Measurements from ENCODE around the gene PRF1. TPM values are rescaled to one million over a fixed set of nuclear protein-coding genes. Genes with fewer than 3 reads are reported as not detected.

The PRF1 gene
- total RNA-seq, 1 donor from 2014 or later, result 2.1 TPM

DNA sequence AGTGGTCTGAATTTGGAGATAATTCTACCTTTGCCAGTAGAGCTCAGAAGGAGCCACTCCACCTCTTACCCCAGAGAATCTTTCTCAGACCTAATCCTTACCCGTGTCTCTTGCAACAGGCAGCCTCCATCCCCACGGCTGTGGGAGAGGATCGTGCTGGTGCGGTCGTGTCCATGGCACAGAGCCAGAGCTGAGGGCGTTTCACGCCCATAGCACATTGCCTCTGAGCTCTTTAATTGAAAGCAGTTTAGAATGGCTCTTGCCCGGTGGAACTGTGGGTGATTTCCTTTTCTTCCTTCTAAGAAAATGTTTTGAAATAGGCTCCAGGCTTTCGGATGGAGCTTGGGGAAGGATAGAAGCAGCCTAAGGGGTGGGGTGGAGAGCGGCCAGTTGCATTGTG, 41.5 kb downstream of the PRF1 start:
- peak overlapping the region in 1 of 3 donors; percentile 33 for H3K9ac ChIP-seq (ENCODE audit: low read depth in 1 of 3, low read length in 3 of 3)
- no peak overlapping the region for H3K4me3 ChIP-seq (ENCODE audit: low read length in 3 of 3)
- no peak overlapping the region for H3K27ac ChIP-seq (ENCODE audit: low read depth, low read length)
- H3K27me3 ChIP-seq (ENCODE audit: control insufficient read depth in 3 of 3, insufficient read depth in 3 of 3, low read length in 3 of 3), result no peaks in the 10 kb centered on the region
- H3K9me3 ChIP-seq (ENCODE audit: control insufficient read depth in 3 of 3, low read length in 3 of 3), result no peaks in the 10 kb centered on the region
- peaks cover 0 to under 1% (median 0%) of the 10 kb centered on the region in 3 donors for H3K36me3 ChIP-seq (ENCODE audit: control insufficient read depth in 3 of 3, insufficient read depth in 3 of 3, low read length in 3 of 3)
- H3K4me1 ChIP-seq (ENCODE audit: control insufficient read depth in 3 of 3, insufficient read depth in 3 of 3, low read length in 3 of 3), result peaks cover 13 to 25% (median 19%) of the 10 kb centered on the region in 3 donors

GRCh38 chr10:70560511-70560941, 42.0 kb downstream of the PRF1 start:
- H3K4me3 ChIP-seq (ENCODE audit: low read length in 3 of 3), result no peak overlapping the region
- no peak overlapping the region for H3K27ac ChIP-seq (ENCODE audit: low read depth, low read length)
- peaks cover 13 to 25% (median 19%) of the 10 kb centered on the region in 3 donors for H3K4me1 ChIP-seq (ENCODE audit: control insufficient read depth in 3 of 3, insufficient read depth in 3 of 3, low read length in 3 of 3)
- no peak overlapping the region for H3K9ac ChIP-seq (ENCODE audit: low read depth in 1 of 3, low read length in 3 of 3)
- H3K9me3 ChIP-seq (ENCODE audit: control insufficient read depth in 3 of 3, low read length in 3 of 3), result no peaks in the 10 kb centered on the region
- H3K36me3 ChIP-seq (ENCODE audit: control insufficient read depth in 3 of 3, insufficient read depth in 3 of 3, low read length in 3 of 3), result no peaks in the 10 kb centered on the region
- H3K27me3 ChIP-seq (ENCODE audit: control insufficient read depth in 3 of 3, insufficient read depth in 3 of 3, low read length in 3 of 3), result no peaks in the 10 kb centered on the region

DNA sequence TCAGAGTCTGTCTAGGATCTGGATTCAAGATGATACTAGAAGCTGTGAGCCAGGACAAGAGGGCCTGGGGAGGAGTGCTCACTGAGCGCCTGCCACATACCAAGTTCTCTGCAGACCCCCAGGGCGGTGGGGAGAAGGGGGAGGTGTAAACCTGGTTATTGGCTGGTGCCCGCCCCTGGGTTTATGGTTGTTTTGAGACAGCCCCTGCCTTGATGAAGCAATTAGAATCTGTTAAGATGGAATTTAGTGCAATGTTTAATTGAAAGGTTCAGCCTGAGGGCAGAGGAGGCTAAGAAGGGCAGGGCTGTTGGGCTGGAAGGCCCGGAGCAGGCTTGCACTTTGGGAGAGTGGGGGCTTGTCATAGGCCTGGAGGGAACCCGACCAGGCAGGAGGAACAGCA, 42.7 kb downstream of the PRF1 start:
- H3K9ac ChIP-seq (ENCODE audit: low read depth in 1 of 3, low read length in 3 of 3), result no peak overlapping the region
- H3K4me1 ChIP-seq (ENCODE audit: control insufficient read depth in 3 of 3, insufficient read depth in 3 of 3, low read length in 3 of 3), result peaks cover 13 to 25% (median 19%) of the 10 kb centered on the region in 3 donors
- H3K27me3 ChIP-seq (ENCODE audit: control insufficient read depth in 3 of 3, insufficient read depth in 3 of 3, low read length in 3 of 3), result no peaks in the 10 kb centered on the region

GRCh38 chr10:70558871-70559810, 43.4 kb downstream of the PRF1 start:
- H3K9me3 ChIP-seq (ENCODE audit: control insufficient read depth in 3 of 3, low read length in 3 of 3), result no peaks in the 10 kb centered on the region
- H3K4me3 ChIP-seq (ENCODE audit: low read length in 3 of 3), result peak overlapping the region in 1 of 3 donors; percentile 25
- peak overlapping the region in 1 of 3 donors; percentile 50 for H3K9ac ChIP-seq (ENCODE audit: low read depth in 1 of 3, low read length in 3 of 3)
- H3K27ac ChIP-seq (ENCODE audit: low read depth, low read length), result no peak overlapping the region
- H3K27me3 ChIP-seq (ENCODE audit: control insufficient read depth in 3 of 3, insufficient read depth in 3 of 3, low read length in 3 of 3), result no peaks in the 10 kb centered on the region
- H3K36me3 ChIP-seq (ENCODE audit: control insufficient read depth in 3 of 3, insufficient read depth in 3 of 3, low read length in 3 of 3), result no peaks in the 10 kb centered on the region
- peaks cover 13 to 25% (median 19%) of the 10 kb centered on the region in 3 donors for H3K4me1 ChIP-seq (ENCODE audit: control insufficient read depth in 3 of 3, insufficient read depth in 3 of 3, low read length in 3 of 3)

More for the DNA sequence above, 42.7 kb downstream of the PRF1 start:
- H3K27ac ChIP-seq (ENCODE audit: low read depth, low read length), result no peak overlapping the region
- no peaks in the 10 kb centered on the region for H3K36me3 ChIP-seq (ENCODE audit: control insufficient read depth in 3 of 3, insufficient read depth in 3 of 3, low read length in 3 of 3)
- H3K9me3 ChIP-seq (ENCODE audit: control insufficient read depth in 3 of 3, low read length in 3 of 3), result no peaks in the 10 kb centered on the region
- H3K4me3 ChIP-seq (ENCODE audit: low read length in 3 of 3), result no peak overlapping the region

- H3K27ac ChIP-seq (ENCODE audit: low read depth, low read length), result no peak overlapping the region
- H3K9me3 ChIP-seq (ENCODE audit: control insufficient read depth in 3 of 3, low read length in 3 of 3), result no peaks in the 10 kb centered on the region
- H3K36me3 ChIP-seq (ENCODE audit: control insufficient read depth in 3 of 3, insufficient read depth in 3 of 3, low read length in 3 of 3), result no peaks in the 10 kb centered on the region
- H3K9ac ChIP-seq (ENCODE audit: low read depth in 1 of 3, low read length in 3 of 3), result no peak overlapping the region
- peaks cover 13 to 25% (median 19%) of the 10 kb centered on the region in 3 donors for H3K4me1 ChIP-seq (ENCODE audit: control insufficient read depth in 3 of 3, insufficient read depth in 3 of 3, low read length in 3 of 3)
- H3K4me3 ChIP-seq (ENCODE audit: low read length in 3 of 3), result no peak overlapping the region
- H3K27me3 ChIP-seq (ENCODE audit: control insufficient read depth in 3 of 3, insufficient read depth in 3 of 3, low read length in 3 of 3), result no peaks in the 10 kb centered on the region
Observed at GRCh38 chr10:70558295-70558694, 44.2 kb downstream of the PRF1 start.

DNA sequence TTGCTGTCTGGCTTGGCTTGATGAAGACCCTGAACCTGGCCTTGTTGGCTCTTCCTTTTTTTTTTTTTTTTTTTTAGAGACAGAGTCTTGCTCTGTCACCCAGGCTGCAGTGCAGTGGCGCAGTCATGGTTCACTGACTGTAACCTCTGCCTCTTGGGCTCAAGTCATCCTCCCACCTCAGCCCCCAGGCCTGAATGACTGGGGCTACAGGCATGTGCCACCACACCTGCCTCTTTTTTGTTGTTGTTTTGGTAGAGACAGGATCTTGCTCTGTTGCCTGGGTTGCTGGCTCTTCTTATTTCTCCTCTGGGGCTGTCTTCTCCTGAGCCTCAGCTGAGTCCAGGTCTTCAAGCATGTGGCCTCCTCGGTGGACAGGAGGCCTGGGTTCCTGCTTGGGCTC, 44.7 kb downstream of the PRF1 start:
- Histone ChIP-seq H3K4me3 (ENCODE audit: low read length in 3 of 3) (no peak overlapping the region), H3K9ac (ENCODE audit: low read depth in 1 of 3, low read length in 3 of 3) (no peak overlapping the region), H3K4me1 (ENCODE audit: control insufficient read depth in 3 of 3, insufficient read depth in 3 of 3, low read length in 3 of 3) (peaks cover 13 to 25% (median 19%) of the 10 kb centered on the region in 3 donors), H3K9me3 (ENCODE audit: control insufficient read depth in 3 of 3, low read length in 3 of 3) (no peaks in the 10 kb centered on the region), H3K27ac (ENCODE audit: low read depth, low read length) (no peak overlapping the region), H3K36me3 (ENCODE audit: control insufficient read depth in 3 of 3, insufficient read depth in 3 of 3, low read length in 3 of 3) (peaks cover 0 to 1% (median 0%) of the 10 kb centered on the region in 3 donors), H3K27me3 (ENCODE audit: control insufficient read depth in 3 of 3, insufficient read depth in 3 of 3, low read length in 3 of 3) (no peaks in the 10 kb centered on the region)

GRCh38 chr10:70557086-70557845, 45.3 kb downstream of the PRF1 start:
- H3K27me3 ChIP-seq (ENCODE audit: control insufficient read depth in 3 of 3, insufficient read depth in 3 of 3, low read length in 3 of 3), result no peaks in the 10 kb centered on the region
- no peaks in the 10 kb centered on the region for H3K9me3 ChIP-seq (ENCODE audit: control insufficient read depth in 3 of 3, low read length in 3 of 3)
- H3K4me1 ChIP-seq (ENCODE audit: control insufficient read depth in 3 of 3, insufficient read depth in 3 of 3, low read length in 3 of 3), result peaks cover 13 to 25% (median 19%) of the 10 kb centered on the region in 3 donors
- H3K27ac ChIP-seq (ENCODE audit: low read depth, low read length), result no peak overlapping the region
- peaks cover 0 to 2% (median 0%) of the 10 kb centered on the region in 3 donors for H3K36me3 ChIP-seq (ENCODE audit: control insufficient read depth in 3 of 3, insufficient read depth in 3 of 3, low read length in 3 of 3)
- no peak overlapping the region for H3K9ac ChIP-seq (ENCODE audit: low read depth in 1 of 3, low read length in 3 of 3)
- H3K4me3 ChIP-seq (ENCODE audit: low read length in 3 of 3), result no peak overlapping the region

DNA sequence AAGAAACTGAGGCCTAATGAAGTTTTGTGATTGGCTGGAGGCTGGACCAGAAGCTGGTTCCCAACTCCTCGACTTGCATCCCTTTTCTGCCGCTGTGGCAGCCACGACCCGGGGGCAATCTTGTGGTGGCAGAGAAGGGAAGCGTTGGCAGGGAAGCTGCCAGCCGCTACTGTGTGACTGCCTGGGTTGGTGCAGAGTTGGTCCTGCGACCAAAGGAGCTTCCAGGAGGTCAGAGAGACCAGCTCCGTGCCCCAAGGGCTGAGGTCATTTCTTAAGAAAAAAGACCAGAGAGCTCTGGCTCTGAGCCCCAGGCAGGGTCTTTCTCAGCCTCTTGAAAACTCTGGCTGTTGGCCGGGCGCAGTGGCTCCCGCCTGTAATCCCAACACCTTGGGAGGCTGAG, 47.2 kb downstream of the PRF1 start:
- Histone ChIP-seq H3K4me3 (ENCODE audit: low read length in 3 of 3) (no peak overlapping the region), H3K9ac (ENCODE audit: low read depth in 1 of 3, low read length in 3 of 3) (no peak overlapping the region), H3K4me1 (ENCODE audit: control insufficient read depth in 3 of 3, insufficient read depth in 3 of 3, low read length in 3 of 3) (peaks cover 6 to 15% (median 8%) of the 10 kb centered on the region in 3 donors), H3K9me3 (ENCODE audit: control insufficient read depth in 3 of 3, low read length in 3 of 3) (no peaks in the 10 kb centered on the region), H3K27ac (ENCODE audit: low read depth, low read length) (no peak overlapping the region), H3K36me3 (ENCODE audit: control insufficient read depth in 3 of 3, insufficient read depth in 3 of 3, low read length in 3 of 3) (peaks cover 0 to 4% (median 0%) of the 10 kb centered on the region in 3 donors), H3K27me3 (ENCODE audit: control insufficient read depth in 3 of 3, insufficient read depth in 3 of 3, low read length in 3 of 3) (no peaks in the 10 kb centered on the region)

DNA sequence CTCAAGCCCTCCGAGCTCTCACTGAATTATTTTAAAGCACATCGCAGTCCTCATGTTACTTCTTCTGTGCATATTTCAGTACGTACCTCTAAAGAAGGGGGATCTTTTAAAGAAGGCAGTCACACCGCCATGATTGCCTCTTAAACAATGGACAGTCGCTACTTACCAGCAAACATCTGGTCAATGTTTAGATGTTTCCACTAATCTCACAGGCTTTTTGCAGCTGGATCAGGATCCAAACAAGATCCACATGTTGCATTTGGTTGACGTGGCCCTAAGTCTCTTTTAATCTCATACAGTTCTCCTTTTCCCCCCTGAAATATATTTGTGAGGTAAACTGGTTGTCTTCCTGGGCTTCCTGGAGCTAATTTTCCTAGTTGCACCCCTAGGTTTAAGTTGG, 50.0 kb downstream of the PRF1 start:
- Histone ChIP-seq H3K27me3 (ENCODE audit: control insufficient read depth in 3 of 3, insufficient read depth in 3 of 3, low read length in 3 of 3) (no peaks in the 10 kb centered on the region), H3K36me3 (ENCODE audit: control insufficient read depth in 3 of 3, insufficient read depth in 3 of 3, low read length in 3 of 3) (peaks cover 0 to 4% (median 0%) of the 10 kb centered on the region in 3 donors), H3K27ac (ENCODE audit: low read depth, low read length) (no peak overlapping the region), H3K4me3 (ENCODE audit: low read length in 3 of 3) (no peak overlapping the region), H3K9ac (ENCODE audit: low read depth in 1 of 3, low read length in 3 of 3) (no peak overlapping the region), H3K9me3 (ENCODE audit: control insufficient read depth in 3 of 3, low read length in 3 of 3) (no peaks in the 10 kb centered on the region), H3K4me1 (ENCODE audit: control insufficient read depth in 3 of 3, insufficient read depth in 3 of 3, low read length in 3 of 3) (no peaks in the 10 kb centered on the region)

Measured in skeletal muscle tissue (tissue), 4 donors.